ENCODE results near the gene PJA2. TPM values are rescaled to one million over a fixed set of nuclear protein-coding genes. Genes with fewer than 3 reads are reported as not detected.

The PJA2 gene
- polyA plus RNA-seq, 3 donors = 36.2 to 74.1 (median 49.7) TPM

DNA sequence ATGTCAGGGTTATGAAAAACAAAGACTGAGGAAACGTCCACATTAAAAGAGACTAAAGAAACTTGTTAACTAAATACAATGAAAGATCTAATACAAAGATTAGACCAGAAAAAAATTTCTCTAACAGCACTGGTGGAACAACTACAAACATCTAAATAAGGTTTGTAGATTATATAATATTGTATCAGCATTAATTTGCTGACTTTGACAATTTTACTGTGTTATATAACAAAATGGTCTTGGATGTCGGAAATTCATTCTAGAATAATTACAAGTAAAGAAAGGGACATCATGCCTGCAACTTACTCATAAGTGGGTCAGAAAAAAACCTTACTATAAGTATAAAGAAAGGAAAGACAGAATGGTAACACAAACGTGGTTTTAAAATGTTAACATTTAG lies 50.1 kb downstream of the PJA2 start:
- intact Hi-C loops (cut with micrococcal nuclease) = no loop called here
- H3K4me3 ChIP-seq (replicated peaks in 1 of 3; ENCODE audit: low read depth in 2 of 3, low read length in 3 of 3) = no peak overlapping the region
- H3K27ac Mint-ChIP-seq = no peak overlapping the region
- no peak overlapping the region for H3K4me2 ChIP-seq (replicated peaks; ENCODE audit: extremely low read depth, low read length, poor library complexity, severe bottlenecking)
- H3K27ac ChIP-seq (ENCODE audit: low read depth in 1 of 2, low read length in 2 of 2) = no peak overlapping the region
- H3K4me3 Mint-ChIP-seq = no peak overlapping the region
- peaks cover 43 to 98% of the 10 kb centered on the region in 2 donors for H3K36me3 ChIP-seq (replicated peaks in 1 of 2; ENCODE audit: control insufficient read depth in 1 of 2, insufficient read depth in 2 of 2, low read length in 2 of 2)
- H3K79me2 ChIP-seq (ENCODE audit: insufficient read depth, low read length) = peaks cover 16% of the 10 kb centered on the region
- H3K27me3 ChIP-seq (ENCODE audit: control insufficient read depth in 2 of 2, insufficient read depth in 2 of 2, low read length in 2 of 2) = no peaks in the 10 kb centered on the region
- WGBS (ENCODE audit: insufficient coverage) = no CpG with 5 or more reads among the region's 3 CpGs
- H3K9me3 ChIP-seq (replicated peaks in 1 of 2; ENCODE audit: control insufficient read depth in 1 of 2, insufficient read depth in 1 of 2, low read length in 2 of 2) = no peaks in the 10 kb centered on the region
- DNase-seq = no peak
- H3K4me1 Mint-ChIP-seq = no peaks in the 10 kb centered on the region
- peaks cover 56% of the 10 kb centered on the region for H4K20me1 ChIP-seq (ENCODE audit: insufficient read depth, low read length)
- H3K9ac ChIP-seq (ENCODE audit: insufficient read depth, low read length, poor library complexity, severe bottlenecking) = no peak overlapping the region
- no peaks in the 10 kb centered on the region for H3K27me3 Mint-ChIP-seq (ENCODE audit: low read depth in 3 of 3)
- no peaks in the 10 kb centered on the region for H3K4me1 ChIP-seq (ENCODE audit: control insufficient read depth in 1 of 2, insufficient read depth in 2 of 2, low read length in 2 of 2)
- TF ChIP-seq, protein P1, sequence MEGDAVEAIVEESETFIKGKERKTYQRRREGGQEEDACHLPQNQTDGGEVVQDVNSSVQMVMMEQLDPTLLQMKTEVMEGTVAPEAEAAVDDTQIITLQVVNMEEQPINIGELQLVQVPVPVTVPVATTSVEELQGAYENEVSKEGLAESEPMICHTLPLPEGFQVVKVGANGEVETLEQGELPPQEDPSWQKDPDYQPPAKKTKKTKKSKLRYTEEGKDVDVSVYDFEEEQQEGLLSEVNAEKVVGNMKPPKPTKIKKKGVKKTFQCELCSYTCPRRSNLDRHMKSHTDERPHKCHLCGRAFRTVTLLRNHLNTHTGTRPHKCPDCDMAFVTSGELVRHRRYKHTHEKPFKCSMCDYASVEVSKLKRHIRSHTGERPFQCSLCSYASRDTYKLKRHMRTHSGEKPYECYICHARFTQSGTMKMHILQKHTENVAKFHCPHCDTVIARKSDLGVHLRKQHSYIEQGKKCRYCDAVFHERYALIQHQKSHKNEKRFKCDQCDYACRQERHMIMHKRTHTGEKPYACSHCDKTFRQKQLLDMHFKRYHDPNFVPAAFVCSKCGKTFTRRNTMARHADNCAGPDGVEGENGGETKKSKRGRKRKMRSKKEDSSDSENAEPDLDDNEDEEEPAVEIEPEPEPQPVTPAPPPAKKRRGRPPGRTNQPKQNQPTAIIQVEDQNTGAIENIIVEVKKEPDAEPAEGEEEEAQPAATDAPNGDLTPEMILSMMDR (IDR thresholded peaks at IDR 0.05) = no peak
- no peak overlapping the region for H2AFZ ChIP-seq (ENCODE audit: insufficient read depth, low read depth, low read length, poor library complexity, severe bottlenecking)
- H3K9me3 Mint-ChIP-seq = no peaks in the 10 kb centered on the region
- peaks cover 41 to 75% of the 10 kb centered on the region in 2 donors for H3K36me3 Mint-ChIP-seq

DNA sequence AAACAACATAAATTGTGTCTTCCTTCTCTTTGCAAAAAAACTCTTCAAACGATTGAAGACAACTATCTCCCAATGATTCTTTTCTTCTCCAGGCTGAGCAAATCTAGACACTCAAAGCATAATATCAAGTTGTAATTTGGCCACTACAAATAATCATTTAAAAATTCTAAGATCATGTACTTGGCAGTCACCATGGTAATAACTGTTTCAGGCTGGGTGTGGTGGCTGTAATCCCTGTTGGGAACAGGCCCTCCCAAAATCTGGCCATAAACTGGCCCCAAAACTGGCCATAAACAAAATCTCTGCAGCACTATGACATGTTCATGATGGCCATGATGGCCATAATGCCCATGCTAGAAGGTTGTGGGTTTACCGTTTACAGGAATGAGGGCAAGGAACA lies 52.0 kb downstream of the PJA2 start:
- H3K27ac Mint-ChIP-seq = no peak overlapping the region
- intact Hi-C loops (cut with micrococcal nuclease) = no loop called here
- no peak overlapping the region for H3K4me3 Mint-ChIP-seq
- TF ChIP-seq, protein P1 (IDR thresholded peaks at IDR 0.05) = no peak
- H3K27me3 Mint-ChIP-seq (ENCODE audit: low read depth in 3 of 3) = no peaks in the 10 kb centered on the region
- no peaks in the 10 kb centered on the region for H3K4me1 Mint-ChIP-seq
- peaks cover 4% of the 10 kb centered on the region for H3K79me2 ChIP-seq (ENCODE audit: insufficient read depth, low read length)
- peaks cover 42 to 80% of the 10 kb centered on the region in 2 donors for H3K36me3 ChIP-seq (replicated peaks in 1 of 2; ENCODE audit: control insufficient read depth in 1 of 2, insufficient read depth in 2 of 2, low read length in 2 of 2)
- H3K9me3 ChIP-seq (replicated peaks in 1 of 2; ENCODE audit: control insufficient read depth in 1 of 2, insufficient read depth in 1 of 2, low read length in 2 of 2) = no peaks in the 10 kb centered on the region
- H4K20me1 ChIP-seq (ENCODE audit: insufficient read depth, low read length) = peaks cover 46% of the 10 kb centered on the region
- WGBS (ENCODE audit: insufficient coverage) = 100% methylated on average over 1 of the region's 2 CpGs
- H3K4me1 ChIP-seq (ENCODE audit: control insufficient read depth in 1 of 2, insufficient read depth in 2 of 2, low read length in 2 of 2) = no peaks in the 10 kb centered on the region
- no peak overlapping the region for H3K4me3 ChIP-seq (replicated peaks in 1 of 3; ENCODE audit: low read depth in 2 of 3, low read length in 3 of 3)
- DNase-seq = no peak
- no peak overlapping the region for H3K9ac ChIP-seq (ENCODE audit: insufficient read depth, low read length, poor library complexity, severe bottlenecking)
- peaks cover 37 to 64% of the 10 kb centered on the region in 2 donors for H3K36me3 Mint-ChIP-seq
- H3K9me3 Mint-ChIP-seq = no peaks in the 10 kb centered on the region
- no peak overlapping the region for H3K27ac ChIP-seq (ENCODE audit: low read depth in 1 of 2, low read length in 2 of 2)
- H2AFZ ChIP-seq (ENCODE audit: insufficient read depth, low read depth, low read length, poor library complexity, severe bottlenecking) = no peak overlapping the region
- no peak overlapping the region for H3K4me2 ChIP-seq (replicated peaks; ENCODE audit: extremely low read depth, low read length, poor library complexity, severe bottlenecking)
- H3K27me3 ChIP-seq (ENCODE audit: control insufficient read depth in 2 of 2, insufficient read depth in 2 of 2, low read length in 2 of 2) = no peaks in the 10 kb centered on the region

All from CD14-positive monocyte (primary cell).